Measurements from ENCODE around the gene ACTR3C.
"Not testable (repeated sequence)": the region's sequence is repeated elsewhere in the genome, so short reads cannot be mapped to it uniquely, and the experiment has no call there.

- TF ChIP-seq EZH2phosphoT487 (IDR thresholded peaks at IDR 0.05; ENCODE audit: borderline replicate concordance, low read length); CTCF (IDR thresholded peaks at IDR 0.05; ENCODE audit: low read depth, low read length, poor library complexity, severe bottlenecking): not testable (repeated sequence)
These were observed 120.5 kb downstream of the ACTR3C start for GRCh38 chr7:150202894-150203293.

All from DOHH2 (cell line).